ENCODE data around the gene NR4A1. TPM values are rescaled to one million over a fixed set of nuclear protein-coding genes. Genes with fewer than 3 reads are reported as not detected.

Gene NR4A1
- total and polyA plus RNA-seq, 2 of the 13 experiments (the other 11 are each of a cell fraction or from before 2014, with no cell fraction given) = 5.7 to 15.2 TPM

- peaks cover 49% of the 10 kb centered on the region for H3K4me1 ChIP-seq (ENCODE audit: insufficient read depth, low read length)
- no peaks in the 10 kb centered on the region for H3K79me2 ChIP-seq (ENCODE audit: insufficient read depth, low read length)
- ATAC-seq = no peak
- intact Hi-C loops (cut with micrococcal nuclease; ENCODE audit: unreplicated experiment) = loop anchor here (1.0 to 5.0 kb wide), 2 partner anchors 34 to 58 kb away; no protein-coding TSS in a partner anchor
- H4K20me1 ChIP-seq (ENCODE audit: insufficient read depth, low read length) = no peaks in the 10 kb centered on the region
- no peak for DNase-seq (ENCODE audit: low spot score)
- WGBS (ENCODE audit: low lambda C conversion rate) = 0% methylated on average over 2 of the region's 2 CpGs
- FAIRE-seq = no peak
- no peak for TF ChIP-seq ZNF891 (CRISPR knock-in tag; IDR thresholded peaks at IDR 0.05)
- no peak for TF ChIP-seq SMARCC2 (IDR thresholded peaks at IDR 0.05)
- TF ChIP-seq SP140L (CRISPR knock-in tag; IDR thresholded peaks at IDR 0.05; ENCODE audit: borderline replicate concordance) = no peak
- no peak for TF ChIP-seq ZNF383 (CRISPR knock-in tag; IDR thresholded peaks at IDR 0.05; ENCODE audit: borderline replicate concordance)
- TF ChIP-seq ZBTB38 (CRISPR knock-in tag; IDR thresholded peaks at IDR 0.05) = no peak
- 0 out of 2 replicates have a peak, but pooled peaks have one; percentile 8 for TF ChIP-seq ZBTB7B (CRISPR knock-in tag; IDR thresholded peaks at IDR 0.05)
- TF ChIP-seq ASH2L (IDR thresholded peaks at IDR 0.05; ENCODE audit: insufficient read length, low read depth, low read length) = peak; percentile 15
- POLR2A ChIA-PET = interaction anchor here (1.0 to 1.8 kb wide), 3 partner anchors 51 to 73 kb away, joined by 4 to 5 read pairs (median 4); no protein-coding TSS in a partner anchor
- H3K4me3 ChIP-seq (replicated peaks in 1 of 3; ENCODE audit: insufficient read depth in 1 of 3, low read depth in 2 of 3, low read length in 3 of 3) = no peak overlapping the region; a peak in 1 of 6 replicates
- no peak overlapping the region for H3K27ac ChIP-seq (ENCODE audit: extremely low read length, insufficient read depth, low read length)
- no peak overlapping the region for H2AFZ ChIP-seq (ENCODE audit: low read length)
- peaks cover 3% of the 10 kb centered on the region in 2 experiments; a peak in 2 of 5 replicates for H3K36me3 ChIP-seq (replicated peaks in 1 of 2; ENCODE audit: control insufficient read depth in 1 of 2, insufficient read depth in 2 of 2, low read length in 2 of 2)
- no peak overlapping the region for H3K9ac ChIP-seq (ENCODE audit: insufficient read depth, low read depth, low read length)
- peaks cover 12 to 41% of the 10 kb centered on the region in 2 experiments for H3K27me3 ChIP-seq (ENCODE audit: control insufficient read depth in 1 of 2, insufficient read depth in 2 of 2, low read length in 2 of 2)
- in situ Hi-C loops (cut with HindIII; ENCODE audit: extremely low pct_ligation_motif_present, low pct_unique_long_range_greater_than_20kb) = loop anchor here (5.0 kb wide), 1 partner anchor 56 kb away; no protein-coding TSS in a partner anchor
- 0 out of 2 replicates have a peak overlapping the region, but pooled peaks have one; percentile 81 for H3K4me2 ChIP-seq (ENCODE audit: low read depth, low read length)
- BruUV-seq (replicated peaks) = no TSS peak
- CTCF ChIA-PET (ENCODE audit: low intra/inter-chr PET ratio, low total read pairs) = interaction anchor here (0.7 to 3.1 kb wide), 5 partner anchors 15 to 80 kb away, joined by 3 to 79 read pairs (median 3); no protein-coding TSS in a partner anchor
- H3K9me3 ChIP-seq (ENCODE audit: low read length) = no peaks in the 10 kb centered on the region
Measured at GRCh38 chr12:52083638-52083996, 32.4 kb downstream of the NR4A1 start.

Measured in HepG2 (cell line).